ENCODE data around the gene MED27. TPM values are rescaled to one million over a fixed set of nuclear protein-coding genes. Genes with fewer than 3 reads are reported as not detected.

The MED27 gene
- total and polyA plus RNA-seq, 2 of the 13 experiments (the other 11 are each of a cell fraction or from before 2014, with no cell fraction given) = 16.9 to 19.0 TPM

GRCh38 chr9:132008855-132009812, 70.5 kb downstream of the MED27 start:
- Histone ChIP-seq H3K4me3 (replicated peaks in 1 of 3; ENCODE audit: insufficient read depth in 1 of 3, low read depth in 2 of 3, low read length in 3 of 3) (no peak overlapping the region), H3K36me3 (replicated peaks in 1 of 2; ENCODE audit: control insufficient read depth in 1 of 2, insufficient read depth in 2 of 2, low read length in 2 of 2) (0 out of 5 replicates have a peak, but pooled peaks cover 0 to 1% of the 10 kb centered on the region in 2 experiments), H3K79me2 (ENCODE audit: insufficient read depth, low read length) (no peaks in the 10 kb centered on the region), H3K27me3 (ENCODE audit: control insufficient read depth in 1 of 2, insufficient read depth in 2 of 2, low read length in 2 of 2) (no peaks in the 10 kb centered on the region), H2AFZ (ENCODE audit: low read length) (no peak overlapping the region), H3K9me3 (ENCODE audit: low read length) (no peaks in the 10 kb centered on the region), H3K4me2 (ENCODE audit: low read depth, low read length) (no peak overlapping the region), H3K27ac (ENCODE audit: extremely low read length, insufficient read depth, low read length) (no peak overlapping the region), H4K20me1 (ENCODE audit: insufficient read depth, low read length) (peaks cover 6% of the 10 kb centered on the region), H3K4me1 (ENCODE audit: insufficient read depth, low read length) (peaks cover 24% of the 10 kb centered on the region), H3K9ac (ENCODE audit: insufficient read depth, low read depth, low read length) (no peak overlapping the region)
- BruUV-seq (replicated peaks) = no TSS peak
- FAIRE-seq = no peak
- ChIA-PET CTCF (ENCODE audit: low intra/inter-chr PET ratio, low total read pairs) (no interaction called here), POLR2A (no interaction called here)
- WGBS (ENCODE audit: low lambda C conversion rate) = 60% methylated on average over 12 of the region's 12 CpGs
- intact Hi-C loops (cut with micrococcal nuclease; ENCODE audit: unreplicated experiment) = no loop called here
- in situ Hi-C loops (cut with HindIII; ENCODE audit: extremely low pct_ligation_motif_present, low pct_unique_long_range_greater_than_20kb) = no loop called here
- peak; percentile 63 for DNase-seq (ENCODE audit: low spot score)
- peak; percentile 77 for ATAC-seq
- TF ChIP-seq ARNT (IDR thresholded peaks at IDR 0.05) (no peak), ZC3H4 (CRISPR knock-in tag; IDR thresholded peaks at IDR 0.05; ENCODE audit: borderline replicate concordance) (no peak), MTA3 (CRISPR knock-in tag; IDR thresholded peaks at IDR 0.05) (no peak), PAXIP1 (CRISPR knock-in tag; conservative IDR thresholded peaks at IDR 0.05) (no peak), STAT5B (CRISPR knock-in tag; IDR thresholded peaks at IDR 0.05) (no peak), BRD4 (CRISPR knock-in tag; IDR thresholded peaks at IDR 0.05) (no peak), NONO (IDR thresholded peaks at IDR 0.05) (no peak), NONO (CRISPR knock-in tag; conservative IDR thresholded peaks at IDR 0.05) (no peak), ZNF547 (CRISPR knock-in tag; IDR thresholded peaks at IDR 0.05) (no peak), ZNF879 (CRISPR knock-in tag; IDR thresholded peaks at IDR 0.05) (no peak), ZNF468 (CRISPR knock-in tag; IDR thresholded peaks at IDR 0.05) (no peak)
- TF ChIP-seq, protein P1, sequence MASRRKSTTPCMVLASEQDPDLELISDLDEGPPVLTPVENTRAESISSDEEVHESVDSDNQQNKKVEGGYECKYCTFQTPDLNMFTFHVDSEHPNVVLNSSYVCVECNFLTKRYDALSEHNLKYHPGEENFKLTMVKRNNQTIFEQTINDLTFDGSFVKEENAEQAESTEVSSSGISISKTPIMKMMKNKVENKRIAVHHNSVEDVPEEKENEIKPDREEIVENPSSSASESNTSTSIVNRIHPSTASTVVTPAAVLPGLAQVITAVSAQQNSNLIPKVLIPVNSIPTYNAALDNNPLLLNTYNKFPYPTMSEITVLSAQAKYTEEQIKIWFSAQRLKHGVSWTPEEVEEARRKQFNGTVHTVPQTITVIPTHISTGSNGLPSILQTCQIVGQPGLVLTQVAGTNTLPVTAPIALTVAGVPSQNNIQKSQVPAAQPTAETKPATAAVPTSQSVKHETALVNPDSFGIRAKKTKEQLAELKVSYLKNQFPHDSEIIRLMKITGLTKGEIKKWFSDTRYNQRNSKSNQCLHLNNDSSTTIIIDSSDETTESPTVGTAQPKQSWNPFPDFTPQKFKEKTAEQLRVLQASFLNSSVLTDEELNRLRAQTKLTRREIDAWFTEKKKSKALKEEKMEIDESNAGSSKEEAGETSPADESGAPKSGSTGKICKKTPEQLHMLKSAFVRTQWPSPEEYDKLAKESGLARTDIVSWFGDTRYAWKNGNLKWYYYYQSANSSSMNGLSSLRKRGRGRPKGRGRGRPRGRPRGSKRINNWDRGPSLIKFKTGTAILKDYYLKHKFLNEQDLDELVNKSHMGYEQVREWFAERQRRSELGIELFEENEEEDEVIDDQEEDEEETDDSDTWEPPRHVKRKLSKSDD (CRISPR knock-in tag; IDR thresholded peaks at IDR 0.05; ENCODE audit: low read depth) = no peak
- TF ChIP-seq, protein P2, sequence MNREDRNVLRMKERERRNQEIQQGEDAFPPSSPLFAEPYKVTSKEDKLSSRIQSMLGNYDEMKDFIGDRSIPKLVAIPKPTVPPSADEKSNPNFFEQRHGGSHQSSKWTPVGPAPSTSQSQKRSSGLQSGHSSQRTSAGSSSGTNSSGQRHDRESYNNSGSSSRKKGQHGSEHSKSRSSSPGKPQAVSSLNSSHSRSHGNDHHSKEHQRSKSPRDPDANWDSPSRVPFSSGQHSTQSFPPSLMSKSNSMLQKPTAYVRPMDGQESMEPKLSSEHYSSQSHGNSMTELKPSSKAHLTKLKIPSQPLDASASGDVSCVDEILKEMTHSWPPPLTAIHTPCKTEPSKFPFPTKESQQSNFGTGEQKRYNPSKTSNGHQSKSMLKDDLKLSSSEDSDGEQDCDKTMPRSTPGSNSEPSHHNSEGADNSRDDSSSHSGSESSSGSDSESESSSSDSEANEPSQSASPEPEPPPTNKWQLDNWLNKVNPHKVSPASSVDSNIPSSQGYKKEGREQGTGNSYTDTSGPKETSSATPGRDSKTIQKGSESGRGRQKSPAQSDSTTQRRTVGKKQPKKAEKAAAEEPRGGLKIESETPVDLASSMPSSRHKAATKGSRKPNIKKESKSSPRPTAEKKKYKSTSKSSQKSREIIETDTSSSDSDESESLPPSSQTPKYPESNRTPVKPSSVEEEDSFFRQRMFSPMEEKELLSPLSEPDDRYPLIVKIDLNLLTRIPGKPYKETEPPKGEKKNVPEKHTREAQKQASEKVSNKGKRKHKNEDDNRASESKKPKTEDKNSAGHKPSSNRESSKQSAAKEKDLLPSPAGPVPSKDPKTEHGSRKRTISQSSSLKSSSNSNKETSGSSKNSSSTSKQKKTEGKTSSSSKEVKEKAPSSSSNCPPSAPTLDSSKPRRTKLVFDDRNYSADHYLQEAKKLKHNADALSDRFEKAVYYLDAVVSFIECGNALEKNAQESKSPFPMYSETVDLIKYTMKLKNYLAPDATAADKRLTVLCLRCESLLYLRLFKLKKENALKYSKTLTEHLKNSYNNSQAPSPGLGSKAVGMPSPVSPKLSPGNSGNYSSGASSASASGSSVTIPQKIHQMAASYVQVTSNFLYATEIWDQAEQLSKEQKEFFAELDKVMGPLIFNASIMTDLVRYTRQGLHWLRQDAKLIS (CRISPR knock-in tag; IDR thresholded peaks at IDR 0.05) = no peak
